H1 (cell line): ENCODE measurements around the gene LIG4. TPM values are rescaled to one million over a fixed set of nuclear protein-coding genes. Genes with fewer than 3 reads are reported as not detected.

ENCODE experiments used
- ASH2L ChIP-seq: fragments of 200-600, 300-600 bp; sonication (generic); IDR thresholded peaks from one replicate; pipeline ENCODE4 v1.7.1; 2017; ENCODE audit warnings: low read length
- CBX8 ChIP-seq: fragments of 300-800, 300-1000 bp; sonication (generic); IDR thresholded peaks from 2 replicates; pipeline ENCODE4 v1.7.1; 2016; ENCODE audit warnings: low read depth, low read length, borderline replicate concordance
- JUND ChIP-seq: IDR thresholded peaks from 2 replicates; pipeline ENCODE4 v1.6.1; 2011; ENCODE audit warnings: mild to moderate bottlenecking, improper control_type of control experiment, low read length
- RFX5 ChIP-seq: IDR thresholded peaks from 2 replicates; pipeline ENCODE4 v1.6.1; 2011; ENCODE audit warnings: low read depth, low read length, improper control_type of control experiment, borderline replicate concordance
- polyA plus RNA-seq, 7 experiments: library from polyadenylated mRNA; depleted of rRNA in 3 of 7; stranded (reverse) in 5 of 7; unstranded in 2 of 7; fragments of >200 nt in 5 of 7; fragments of 200-250 nt in 2 of 7; gene quantifications; 1 replicate in 5 of 7; 2 replicates in 1 of 7; 4 replicates in 1 of 7; pipeline versions ENCODE4 v1.2.1 to v1.2.3, GENCODE V29; 2011 to 2013; ENCODE audit warnings: missing spikeins in 2 of 7, mixed read lengths in 2 of 7
- total RNA-seq: library from RNA; stranded (reverse); fragmentation: NEBNext Ultra II Directional; extraction: Animal tissue kit (Norgen Biotek cat#: 25700); gene quantifications from 2 replicates; pipeline ENCODE4 v1.2.1, GENCODE V29; 2021
- TF ChIP-seq, protein P1 (sequence below): fragments of 300-600 bp; sonication (generic); IDR thresholded peaks from 2 replicates; pipeline ENCODE4 v1.7.1; 2012; ENCODE audit warnings: low read length, moderate library complexity, mild to moderate bottlenecking, inconsistent platforms; ENCODE audit not compliant: insufficient replicate concordance

The LIG4 gene
- total and polyA plus RNA-seq, 2 of the 8 experiments (the other 6 are each of a cell fraction or from before 2014, with no cell fraction given) = 1.1 to 4.5 TPM

DNA sequence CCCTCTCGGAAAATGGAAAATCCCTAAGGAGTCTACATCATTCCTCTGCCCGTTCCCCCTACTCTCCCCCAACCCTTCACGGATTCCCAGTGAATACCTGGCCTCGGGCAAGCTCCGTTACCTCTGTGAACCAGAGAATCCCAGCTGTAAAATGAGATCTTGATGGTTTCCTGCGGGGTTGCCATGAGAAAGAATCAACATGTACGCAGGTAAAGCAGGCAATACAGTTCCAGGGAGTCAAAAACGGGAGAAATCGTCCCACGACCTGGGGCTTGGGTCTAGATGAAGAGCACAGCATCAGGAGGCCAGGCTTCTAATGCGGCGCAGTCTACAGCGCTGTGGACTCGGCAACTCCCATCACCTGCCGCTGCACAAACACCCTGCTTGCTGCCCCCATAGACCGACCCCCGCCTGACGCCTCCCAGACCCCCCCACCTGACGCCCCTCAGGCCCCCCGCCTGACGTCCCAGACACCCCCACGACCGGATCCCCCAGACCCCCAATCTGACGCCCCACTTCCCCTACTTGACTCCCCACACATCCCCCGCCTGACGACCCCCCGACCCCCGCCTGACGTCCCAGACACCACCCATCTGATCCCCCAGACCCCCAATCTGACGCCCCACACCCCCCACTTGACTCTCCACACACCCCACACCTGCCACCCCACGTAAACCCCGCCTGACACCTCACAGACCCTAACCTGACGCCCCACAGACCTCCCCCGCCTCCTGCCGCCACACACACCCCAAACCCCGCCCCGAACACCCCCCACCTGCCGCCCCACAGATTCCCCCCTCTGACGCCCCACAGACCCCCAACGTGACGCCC is 680 bp downstream of the LIG4 start (continued):
- TF ChIP-seq, protein P1, sequence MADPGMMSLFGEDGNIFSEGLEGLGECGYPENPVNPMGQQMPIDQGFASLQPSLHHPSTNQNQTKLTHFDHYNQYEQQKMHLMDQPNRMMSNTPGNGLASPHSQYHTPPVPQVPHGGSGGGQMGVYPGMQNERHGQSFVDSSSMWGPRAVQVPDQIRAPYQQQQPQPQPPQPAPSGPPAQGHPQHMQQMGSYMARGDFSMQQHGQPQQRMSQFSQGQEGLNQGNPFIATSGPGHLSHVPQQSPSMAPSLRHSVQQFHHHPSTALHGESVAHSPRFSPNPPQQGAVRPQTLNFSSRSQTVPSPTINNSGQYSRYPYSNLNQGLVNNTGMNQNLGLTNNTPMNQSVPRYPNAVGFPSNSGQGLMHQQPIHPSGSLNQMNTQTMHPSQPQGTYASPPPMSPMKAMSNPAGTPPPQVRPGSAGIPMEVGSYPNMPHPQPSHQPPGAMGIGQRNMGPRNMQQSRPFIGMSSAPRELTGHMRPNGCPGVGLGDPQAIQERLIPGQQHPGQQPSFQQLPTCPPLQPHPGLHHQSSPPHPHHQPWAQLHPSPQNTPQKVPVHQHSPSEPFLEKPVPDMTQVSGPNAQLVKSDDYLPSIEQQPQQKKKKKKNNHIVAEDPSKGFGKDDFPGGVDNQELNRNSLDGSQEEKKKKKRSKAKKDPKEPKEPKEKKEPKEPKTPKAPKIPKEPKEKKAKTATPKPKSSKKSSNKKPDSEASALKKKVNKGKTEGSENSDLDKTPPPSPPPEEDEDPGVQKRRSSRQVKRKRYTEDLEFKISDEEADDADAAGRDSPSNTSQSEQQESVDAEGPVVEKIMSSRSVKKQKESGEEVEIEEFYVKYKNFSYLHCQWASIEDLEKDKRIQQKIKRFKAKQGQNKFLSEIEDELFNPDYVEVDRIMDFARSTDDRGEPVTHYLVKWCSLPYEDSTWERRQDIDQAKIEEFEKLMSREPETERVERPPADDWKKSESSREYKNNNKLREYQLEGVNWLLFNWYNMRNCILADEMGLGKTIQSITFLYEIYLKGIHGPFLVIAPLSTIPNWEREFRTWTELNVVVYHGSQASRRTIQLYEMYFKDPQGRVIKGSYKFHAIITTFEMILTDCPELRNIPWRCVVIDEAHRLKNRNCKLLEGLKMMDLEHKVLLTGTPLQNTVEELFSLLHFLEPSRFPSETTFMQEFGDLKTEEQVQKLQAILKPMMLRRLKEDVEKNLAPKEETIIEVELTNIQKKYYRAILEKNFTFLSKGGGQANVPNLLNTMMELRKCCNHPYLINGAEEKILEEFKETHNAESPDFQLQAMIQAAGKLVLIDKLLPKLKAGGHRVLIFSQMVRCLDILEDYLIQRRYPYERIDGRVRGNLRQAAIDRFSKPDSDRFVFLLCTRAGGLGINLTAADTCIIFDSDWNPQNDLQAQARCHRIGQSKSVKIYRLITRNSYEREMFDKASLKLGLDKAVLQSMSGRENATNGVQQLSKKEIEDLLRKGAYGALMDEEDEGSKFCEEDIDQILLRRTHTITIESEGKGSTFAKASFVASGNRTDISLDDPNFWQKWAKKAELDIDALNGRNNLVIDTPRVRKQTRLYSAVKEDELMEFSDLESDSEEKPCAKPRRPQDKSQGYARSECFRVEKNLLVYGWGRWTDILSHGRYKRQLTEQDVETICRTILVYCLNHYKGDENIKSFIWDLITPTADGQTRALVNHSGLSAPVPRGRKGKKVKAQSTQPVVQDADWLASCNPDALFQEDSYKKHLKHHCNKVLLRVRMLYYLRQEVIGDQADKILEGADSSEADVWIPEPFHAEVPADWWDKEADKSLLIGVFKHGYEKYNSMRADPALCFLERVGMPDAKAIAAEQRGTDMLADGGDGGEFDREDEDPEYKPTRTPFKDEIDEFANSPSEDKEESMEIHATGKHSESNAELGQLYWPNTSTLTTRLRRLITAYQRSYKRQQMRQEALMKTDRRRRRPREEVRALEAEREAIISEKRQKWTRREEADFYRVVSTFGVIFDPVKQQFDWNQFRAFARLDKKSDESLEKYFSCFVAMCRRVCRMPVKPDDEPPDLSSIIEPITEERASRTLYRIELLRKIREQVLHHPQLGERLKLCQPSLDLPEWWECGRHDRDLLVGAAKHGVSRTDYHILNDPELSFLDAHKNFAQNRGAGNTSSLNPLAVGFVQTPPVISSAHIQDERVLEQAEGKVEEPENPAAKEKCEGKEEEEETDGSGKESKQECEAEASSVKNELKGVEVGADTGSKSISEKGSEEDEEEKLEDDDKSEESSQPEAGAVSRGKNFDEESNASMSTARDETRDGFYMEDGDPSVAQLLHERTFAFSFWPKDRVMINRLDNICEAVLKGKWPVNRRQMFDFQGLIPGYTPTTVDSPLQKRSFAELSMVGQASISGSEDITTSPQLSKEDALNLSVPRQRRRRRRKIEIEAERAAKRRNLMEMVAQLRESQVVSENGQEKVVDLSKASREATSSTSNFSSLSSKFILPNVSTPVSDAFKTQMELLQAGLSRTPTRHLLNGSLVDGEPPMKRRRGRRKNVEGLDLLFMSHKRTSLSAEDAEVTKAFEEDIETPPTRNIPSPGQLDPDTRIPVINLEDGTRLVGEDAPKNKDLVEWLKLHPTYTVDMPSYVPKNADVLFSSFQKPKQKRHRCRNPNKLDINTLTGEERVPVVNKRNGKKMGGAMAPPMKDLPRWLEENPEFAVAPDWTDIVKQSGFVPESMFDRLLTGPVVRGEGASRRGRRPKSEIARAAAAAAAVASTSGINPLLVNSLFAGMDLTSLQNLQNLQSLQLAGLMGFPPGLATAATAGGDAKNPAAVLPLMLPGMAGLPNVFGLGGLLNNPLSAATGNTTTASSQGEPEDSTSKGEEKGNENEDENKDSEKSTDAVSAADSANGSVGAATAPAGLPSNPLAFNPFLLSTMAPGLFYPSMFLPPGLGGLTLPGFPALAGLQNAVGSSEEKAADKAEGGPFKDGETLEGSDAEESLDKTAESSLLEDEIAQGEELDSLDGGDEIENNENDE = no peak
- no peak for TF ChIP-seq JUND
- TF ChIP-seq RFX5 = no peak
- no peak for TF ChIP-seq CBX8
- TF ChIP-seq ASH2L = peak; percentile 61
- TF ChIP-seq, all 59 proteins: peak for 2
